ENCODE data around the gene C2CD4C. TPM values are rescaled to one million over a fixed set of nuclear protein-coding genes. Genes with fewer than 3 reads are reported as not detected.

The C2CD4C gene
- total and polyA plus RNA-seq, 2 donors (not counting 3 experiments of a cell fraction or from before 2014, with no cell fraction given): 0.25 to 0.38 TPM

DNA sequence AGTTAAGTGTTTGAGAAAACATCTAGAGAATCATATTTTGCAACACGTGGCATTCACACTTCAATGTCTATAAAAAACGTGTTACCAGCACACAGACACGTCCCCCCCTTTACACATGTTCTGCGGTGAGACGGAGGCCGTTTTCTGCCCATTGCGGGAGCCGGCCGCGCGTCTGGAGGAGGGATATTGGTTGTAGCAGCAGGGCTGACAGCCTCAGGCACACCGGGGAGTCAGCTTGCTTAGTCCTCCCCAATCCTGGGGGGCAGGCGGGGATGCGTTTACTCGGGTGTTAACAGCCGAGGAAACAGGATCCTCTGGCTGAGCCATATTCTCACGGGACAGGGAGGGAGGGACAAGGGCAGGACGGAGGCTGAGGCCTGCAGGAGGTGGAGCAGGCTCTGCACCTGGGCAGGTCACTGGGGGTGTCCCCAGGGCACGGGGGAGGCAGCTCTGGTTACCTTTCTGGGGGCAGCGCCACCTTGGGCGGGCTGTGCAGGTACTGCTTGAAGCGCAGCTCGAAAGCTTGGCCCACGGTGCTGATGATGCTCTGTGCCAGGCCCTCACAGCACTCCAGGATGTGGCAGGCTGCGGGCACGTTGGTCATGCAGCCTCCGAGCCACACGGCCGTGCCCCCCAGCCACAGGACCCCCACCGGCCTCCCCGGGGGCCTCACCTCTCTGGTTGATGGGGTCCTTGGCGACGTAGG is 26.9 kb upstream of the C2CD4C start:
- TF ChIP-seq FOS (IDR thresholded peaks at IDR 0.05; ENCODE audit: borderline replicate concordance, insufficient read depth, low read length) (no peak), JUN (IDR thresholded peaks at IDR 0.05; ENCODE audit: borderline replicate concordance, insufficient read depth, insufficient read length, low read depth) (no peak), MYC (IDR thresholded peaks at IDR 0.05; ENCODE audit: low read depth, low read length) (no peak), MAX (IDR thresholded peaks at IDR 0.05; ENCODE audit: insufficient read depth, insufficient read length) (no peak), GATA2 (IDR thresholded peaks at IDR 0.05; ENCODE audit: insufficient read depth, insufficient read length, low read depth, low read length) (no peak), EZH2 (IDR thresholded peaks at IDR 0.05; ENCODE audit: borderline replicate concordance, low read depth, low read length, severe bottlenecking) (no peak), POLR2AphosphoS5 (IDR thresholded peaks at IDR 0.05; ENCODE audit: insufficient read depth, low read depth, low read length) (no peak), POLR2A (IDR thresholded peaks at IDR 0.05; ENCODE audit: low read depth, low read length) (no peak)
- TF ChIP-seq, protein P1, sequence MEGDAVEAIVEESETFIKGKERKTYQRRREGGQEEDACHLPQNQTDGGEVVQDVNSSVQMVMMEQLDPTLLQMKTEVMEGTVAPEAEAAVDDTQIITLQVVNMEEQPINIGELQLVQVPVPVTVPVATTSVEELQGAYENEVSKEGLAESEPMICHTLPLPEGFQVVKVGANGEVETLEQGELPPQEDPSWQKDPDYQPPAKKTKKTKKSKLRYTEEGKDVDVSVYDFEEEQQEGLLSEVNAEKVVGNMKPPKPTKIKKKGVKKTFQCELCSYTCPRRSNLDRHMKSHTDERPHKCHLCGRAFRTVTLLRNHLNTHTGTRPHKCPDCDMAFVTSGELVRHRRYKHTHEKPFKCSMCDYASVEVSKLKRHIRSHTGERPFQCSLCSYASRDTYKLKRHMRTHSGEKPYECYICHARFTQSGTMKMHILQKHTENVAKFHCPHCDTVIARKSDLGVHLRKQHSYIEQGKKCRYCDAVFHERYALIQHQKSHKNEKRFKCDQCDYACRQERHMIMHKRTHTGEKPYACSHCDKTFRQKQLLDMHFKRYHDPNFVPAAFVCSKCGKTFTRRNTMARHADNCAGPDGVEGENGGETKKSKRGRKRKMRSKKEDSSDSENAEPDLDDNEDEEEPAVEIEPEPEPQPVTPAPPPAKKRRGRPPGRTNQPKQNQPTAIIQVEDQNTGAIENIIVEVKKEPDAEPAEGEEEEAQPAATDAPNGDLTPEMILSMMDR (IDR thresholded peaks at IDR 0.05; ENCODE audit: extremely low read depth in 1 of 2, insufficient read depth in 1 of 2, low read depth in 1 of 2, low read length in 2 of 2): no peak
- H2AFZ ChIP-seq (ENCODE audit: low read depth, low read length): no peak overlapping the region
- H4K20me1 ChIP-seq (replicated peaks; ENCODE audit: control insufficient read depth, extremely low read depth, insufficient read depth, low read length): no peaks in the 10 kb centered on the region
- no peaks in the 10 kb centered on the region for H3K36me3 ChIP-seq (ENCODE audit: control insufficient read depth in 2 of 2, extremely low read depth in 1 of 2, insufficient read depth in 2 of 2, low read length in 2 of 2)
- no peaks in the 10 kb centered on the region for H3K9me3 ChIP-seq (replicated peaks; ENCODE audit: control insufficient read depth, insufficient read depth, low read length)
- FAIRE-seq (no peak), DNase-seq (ENCODE audit: low read depth, low spot score) (no peak)
- dilution Hi-C loops (cut with MboI; ENCODE audit: extremely low pct_ligation_motif_present, low sequenced_read_pairs): no loop called here
- ChIA-PET POLR2A (no interaction called here), CTCF (no interaction called here)
- H3K4me2 ChIP-seq (ENCODE audit: insufficient read depth, low read length): no peak overlapping the region
- H3K4me1 ChIP-seq (ENCODE audit: control insufficient read depth, extremely low read depth, insufficient read depth, low read length): no peaks in the 10 kb centered on the region
- H3K27me3 ChIP-seq (ENCODE audit: control insufficient read depth in 2 of 2, insufficient read depth in 2 of 2, low read length in 2 of 2): no peaks in the 10 kb centered on the region
- H3K79me2 ChIP-seq (ENCODE audit: control insufficient read depth, insufficient read depth, low read length): no peaks in the 10 kb centered on the region
- no peak overlapping the region for H3K27ac ChIP-seq (ENCODE audit: insufficient read depth, low read depth, low read length)
- intact Hi-C loops (cut with micrococcal nuclease): no loop called here
- H3K9ac ChIP-seq (replicated peaks; ENCODE audit: extremely low read depth, insufficient read depth, low read length): no peak overlapping the region
- H3K9me1 ChIP-seq (replicated peaks; ENCODE audit: control insufficient read depth, extremely low read depth, insufficient read depth, low read length): no peaks in the 10 kb centered on the region
- BruUV-seq (replicated peaks): no TSS peak
- H3K4me3 ChIP-seq (replicated peaks in 1 of 3; ENCODE audit: insufficient read depth in 1 of 3, low read depth in 1 of 3, low read length in 3 of 3): no peak overlapping the region

All from endothelial cell of umbilical vein (primary cell).